Colonic mucosa (tissue), 4 donors: ENCODE results near the gene ALOX15B. TPM values are rescaled to one million over a fixed set of nuclear protein-coding genes. Genes with fewer than 3 reads are reported as not detected.

ENCODE experiments used
- DNase-seq: peaks from one replicate; pipeline ENCODE4 v3.0.0-alpha.2; 2020
- H3K27ac ChIP-seq: fragments of 200-600 bp; one replicate; pipeline ENCODE4 v1.8.0; 2021
- H3K27me3 ChIP-seq: fragments of 200-600 bp; one replicate; pipeline ENCODE4 v1.8.0; 2021
- H3K36me3 ChIP-seq: fragments of 200-600 bp; one replicate; pipeline ENCODE4 v1.8.0; 2021
- H3K4me1 ChIP-seq: fragments of 200-600 bp; one replicate; pipeline ENCODE4 v1.8.0; 2021; ENCODE audit warnings: mild to moderate bottlenecking
- H3K4me3 ChIP-seq: fragments of 200-600 bp; one replicate; pipeline ENCODE4 v1.8.0; 2021
- H3K9ac ChIP-seq, 2 donors: one replicate each; pipeline ENCODE4 v1.7.0; 2013; ENCODE audit warnings: control low read depth in 2 of 2, low read depth in 2 of 2, low read length in 2 of 2
- H3K9me3 ChIP-seq: fragments of 200-600 bp; one replicate; pipeline ENCODE4 v1.8.0; 2021
- CTCF ChIP-seq: fragments of 200-600 bp; IDR thresholded peaks from one replicate; pipeline ENCODE4 v1.8.0; 2022; ENCODE audit warnings: antibody characterized with exemption, mild to moderate bottlenecking
- intact Hi-C: fragments of 100-400 bp; cut with DNase I; formaldehyde crosslinking; loops from one replicate; pipeline ENCODE4 v1.14.1; 2022
- total RNA-seq, 2 donors: library from RNA; stranded (reverse); fragmentation: NEBNext Ultra II Directional in 1 of 2; extraction: Animal tissue kit (Norgen Biotek cat#: 25700) in 1 of 2; gene quantifications; one replicate each; pipeline ENCODE4 v1.2.1, GENCODE V29; 2021
- donor health status: healthy.
- donor health status: DM: no; HTN: no; CAD: no.
- donor health status: DM: no; HTN: no; CAD: no.

The ALOX15B gene
- total RNA-seq, 2 donors from 2014 or later: 0.52 to 0.56 TPM

- no peaks in the 10 kb centered on the region for H3K9me3 ChIP-seq
- no peak overlapping the region for H3K9ac ChIP-seq
- DNase-seq: no peak
- H3K4me3 ChIP-seq: no peak overlapping the region
- no peaks in the 10 kb centered on the region for H3K36me3 ChIP-seq
- H3K27me3 ChIP-seq: no peaks in the 10 kb centered on the region
- no peak for TF ChIP-seq CTCF
- no peak overlapping the region for H3K27ac ChIP-seq
- H3K4me1 ChIP-seq: no peaks in the 10 kb centered on the region
- intact Hi-C loops: loop anchor here (5.0 kb wide), 1 partner anchor 175 kb away; no protein-coding TSS in a partner anchor
These were observed 8.3 kb downstream of the ALOX15B start for GRCh38 chr17:8046929-8047768.

GRCh38 chr17:8047769-8048110, 8.9 kb downstream of the ALOX15B start:
- Histone ChIP-seq H3K4me1 (no peaks in the 10 kb centered on the region), H3K9ac (no peak overlapping the region), H3K4me3 (no peak overlapping the region), H3K36me3 (no peaks in the 10 kb centered on the region), H3K27me3 (no peaks in the 10 kb centered on the region), H3K9me3 (no peaks in the 10 kb centered on the region), H3K27ac (no peak overlapping the region)
- no peak for TF ChIP-seq CTCF
- no peak for DNase-seq
- intact Hi-C loops: loop anchor here (5.0 kb wide), 1 partner anchor 175 kb away; no protein-coding TSS in a partner anchor

GRCh38 chr17:8048236-8048635, 9.4 kb downstream of the ALOX15B start:
- H3K9ac ChIP-seq: no peak overlapping the region
- no peak overlapping the region for H3K4me3 ChIP-seq
- no peaks in the 10 kb centered on the region for H3K36me3 ChIP-seq
- intact Hi-C loops: loop anchor here (5.0 kb wide), 1 partner anchor 176 kb away; no protein-coding TSS in a partner anchor
- H3K27me3 ChIP-seq: no peaks in the 10 kb centered on the region
- no peak overlapping the region for H3K27ac ChIP-seq
- H3K9me3 ChIP-seq: no peaks in the 10 kb centered on the region
- H3K4me1 ChIP-seq: no peaks in the 10 kb centered on the region
- DNase-seq: no peak
- TF ChIP-seq CTCF: no peak

GRCh38 chr17:8048736-8049135, 9.9 kb downstream of the ALOX15B start:
- H3K9me3 ChIP-seq: no peaks in the 10 kb centered on the region
- no peak for TF ChIP-seq CTCF
- no peaks in the 10 kb centered on the region for H3K27me3 ChIP-seq
- H3K9ac ChIP-seq: no peak overlapping the region
- H3K27ac ChIP-seq: no peak overlapping the region
- H3K36me3 ChIP-seq: no peaks in the 10 kb centered on the region
- H3K4me1 ChIP-seq: no peaks in the 10 kb centered on the region
- intact Hi-C loops: loop anchor here (5.0 kb wide), 1 partner anchor 176 kb away; no protein-coding TSS in a partner anchor
- no peak for DNase-seq
- H3K4me3 ChIP-seq: no peak overlapping the region

- no peak overlapping the region for H3K27ac ChIP-seq
- intact Hi-C loops: no loop called here
- H3K9ac ChIP-seq: no peak overlapping the region
- no peaks in the 10 kb centered on the region for H3K36me3 ChIP-seq
- no peaks in the 10 kb centered on the region for H3K9me3 ChIP-seq
- no peaks in the 10 kb centered on the region for H3K4me1 ChIP-seq
- no peaks in the 10 kb centered on the region for H3K27me3 ChIP-seq
- no peak overlapping the region for H3K4me3 ChIP-seq
- TF ChIP-seq CTCF: no peak
- DNase-seq: no peak
These were observed 13.0 kb downstream of the ALOX15B start for GRCh38 chr17:8051831-8052230.
